HG02623 (cell line): Measurements from ENCODE around the gene MTX1.
"Not testable (repeated sequence)": the region's sequence is repeated elsewhere in the genome, so short reads cannot be mapped to it uniquely, and the experiment has no call there.

Experiments used
- ATAC-seq: cut with Tn5 transposase; IDR thresholded peaks from one replicate; pipeline ENCODE4 v1.9.1; 2021; ENCODE audit warnings: moderate library complexity; ENCODE audit not compliant: unreplicated experiment

The MTX1 gene

GRCh38 chr1:155206891-155207805, 1.3 kb upstream of the MTX1 start:
- no peak for ATAC-seq

DNA sequence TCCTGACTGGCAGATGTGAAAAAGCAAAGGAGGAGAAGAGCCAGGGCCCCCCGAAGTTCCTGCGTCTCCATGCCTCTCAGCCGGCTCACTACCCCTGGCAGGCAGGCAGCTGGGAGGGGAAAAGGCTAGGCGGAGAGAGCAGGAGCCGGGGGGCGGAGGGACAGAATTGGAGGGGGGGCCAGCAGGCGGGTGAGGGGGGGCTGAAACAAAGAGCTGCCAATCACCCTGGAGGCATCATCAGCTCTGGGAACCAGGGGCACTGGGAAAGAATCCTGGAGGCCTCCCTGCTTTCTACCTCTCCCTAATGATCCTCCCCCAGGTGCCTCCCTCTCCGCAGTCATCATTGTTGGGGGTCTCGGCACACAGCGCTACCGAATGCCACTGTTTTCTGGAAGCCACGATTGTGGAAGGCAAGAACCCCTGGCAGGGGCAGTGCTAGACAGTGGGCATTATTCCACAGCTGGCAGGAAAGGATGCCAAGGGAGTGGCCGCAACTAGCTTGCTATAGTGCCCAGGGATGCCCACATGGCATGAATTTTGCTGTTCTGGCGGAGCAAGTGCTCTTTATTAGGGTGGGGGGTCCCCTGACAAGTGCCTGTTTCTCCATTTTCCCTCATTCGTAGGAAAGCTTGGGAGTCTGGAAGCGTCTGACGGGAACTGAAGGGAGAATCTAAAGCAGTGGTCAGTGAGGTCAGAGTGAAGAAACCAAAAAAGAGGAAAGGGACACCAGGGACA, 522 bp upstream of the MTX1 start, which contains the start of gene THBS3:
TSS of gene THBS3 (minus strand) at position 92 of the 735 bp plus-strand sequence. CDS start at position 71, 21 bp downstream.
- ATAC-seq: no peak

GRCh38 chr1:155209312-155209721, 822 bp downstream of the MTX1 start:
- ATAC-seq: no peak

GRCh38 chr1:155210314-155211104, 2.0 kb downstream of the MTX1 start:
- no peak for ATAC-seq

GRCh38 chr1:155211381-155212050, 3.0 kb downstream of the MTX1 start:
- ATAC-seq: not testable (repeated sequence)

GRCh38 chr1:155212051-155212440, 3.6 kb downstream of the MTX1 start:
- not testable (repeated sequence) for ATAC-seq

DNA sequence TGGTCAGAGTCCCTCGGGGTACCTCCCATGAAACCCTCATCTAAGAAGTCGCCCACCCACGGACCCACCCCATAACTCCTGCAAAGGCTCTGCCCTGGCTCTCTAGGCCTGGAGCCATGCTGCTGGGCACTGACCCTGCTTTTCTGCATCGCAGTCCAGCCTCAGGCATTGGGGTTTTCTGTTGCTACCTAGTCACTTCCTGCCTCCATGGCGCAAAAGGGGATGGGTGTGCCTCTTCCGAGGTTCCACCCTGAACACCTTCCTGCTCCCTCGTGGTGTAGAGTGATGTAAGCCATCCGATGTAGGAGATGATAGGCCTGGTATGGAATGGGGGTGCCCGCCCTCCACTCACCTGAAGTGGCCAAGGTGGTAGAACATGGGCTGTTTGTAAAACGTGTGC, 6.2 kb downstream of the MTX1 start:
- ATAC-seq: not testable (repeated sequence)

GRCh38 chr1:155218854-155219591, 10.5 kb downstream of the MTX1 start:
- ATAC-seq: no peak

GRCh38 chr1:155219592-155220031, 11.1 kb downstream of the MTX1 start:
- no peak for ATAC-seq

GRCh38 chr1:155220211-155220965, 11.9 kb downstream of the MTX1 start:
- ATAC-seq: not testable (repeated sequence)

GRCh38 chr1:155223047-155223446, 14.6 kb downstream of the MTX1 start:
- ATAC-seq: no peak

DNA sequence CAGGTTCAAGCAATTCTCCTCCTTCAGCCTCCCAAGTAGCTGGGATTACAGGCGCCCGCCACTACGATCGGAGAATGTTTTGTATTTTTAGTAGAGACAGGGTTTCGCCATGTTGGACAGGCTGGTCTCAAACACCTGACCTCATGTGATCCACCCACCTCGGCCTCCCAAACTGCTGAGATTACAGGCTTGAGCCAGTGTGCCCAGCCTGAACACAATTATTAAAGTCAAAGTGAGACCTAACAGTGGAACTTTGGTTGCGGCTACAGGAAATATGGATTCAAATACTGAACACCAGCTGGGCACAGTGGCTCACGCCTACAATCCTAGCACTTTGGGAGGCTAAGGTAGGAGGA, 16.9 kb downstream of the MTX1 start:
- not testable (repeated sequence) for ATAC-seq

DNA sequence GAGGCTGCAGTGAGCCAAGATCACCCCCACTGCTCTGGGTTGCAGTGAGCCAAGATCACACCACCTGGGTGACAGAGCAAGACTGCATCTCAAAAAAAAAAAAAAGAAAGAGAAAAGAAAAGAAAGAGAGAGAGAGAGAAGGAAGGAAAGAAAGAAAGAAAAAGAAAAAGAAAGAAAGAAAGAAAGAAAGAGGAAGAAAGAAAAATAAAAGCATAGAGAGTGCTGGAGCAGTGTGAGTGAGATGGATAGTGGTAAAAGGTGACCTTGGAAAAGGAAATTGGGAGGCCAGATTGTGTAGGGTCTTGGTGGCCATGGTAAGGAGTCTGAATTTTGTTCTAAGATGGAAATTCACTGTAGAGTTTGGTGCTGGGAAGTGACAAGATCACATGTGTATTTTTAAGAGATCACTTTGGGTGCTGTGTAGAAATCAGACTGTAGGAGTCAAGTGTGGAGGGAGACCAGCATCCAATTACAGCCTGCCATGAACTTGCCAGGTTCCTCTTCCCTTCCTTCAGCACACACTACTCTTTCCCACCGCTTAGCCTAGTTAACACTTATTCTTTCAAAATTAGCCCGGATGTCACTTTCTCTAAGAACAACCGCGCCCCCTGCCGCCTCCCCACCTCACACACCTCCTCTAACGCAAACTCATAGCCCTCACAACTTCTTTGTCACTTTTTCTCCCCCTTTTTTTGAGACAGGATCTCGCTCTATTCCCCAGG, 17.9 kb downstream of the MTX1 start:
- no peak for ATAC-seq

- no peak for ATAC-seq
Observed at GRCh38 chr1:155226910-155227260, 18.4 kb downstream of the MTX1 start.

GRCh38 chr1:155227261-155228095, 19.0 kb downstream of the MTX1 start:
- ATAC-seq: peak; percentile 83

- ATAC-seq: no peak
Observed at GRCh38 chr1:155228096-155228427, 19.6 kb downstream of the MTX1 start.

DNA sequence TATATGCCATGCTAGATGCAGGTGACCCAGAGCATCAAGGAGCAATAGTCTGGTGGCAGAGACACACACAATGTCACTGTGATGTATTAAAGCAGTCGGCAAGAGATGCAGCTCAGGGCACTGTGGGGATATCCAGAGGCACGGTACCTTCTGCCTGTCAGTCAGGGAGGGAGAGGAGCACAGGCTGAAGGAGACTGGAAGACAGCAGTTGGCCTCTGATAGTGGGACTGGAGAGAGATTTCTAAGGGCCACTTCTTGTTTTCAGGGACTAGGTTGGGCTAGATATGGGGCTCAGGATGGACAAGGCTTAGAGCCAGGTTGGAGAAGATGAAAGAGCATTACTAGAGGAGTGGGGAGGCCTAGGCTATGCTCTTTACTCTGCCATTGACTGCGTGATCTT, 22.8 kb downstream of the MTX1 start:
- not testable (repeated sequence) for ATAC-seq
